Endothelial cell of umbilical vein (primary cell): ENCODE measurements around the gene ANKMY2. TPM values are rescaled to one million over a fixed set of nuclear protein-coding genes. Genes with fewer than 3 reads are reported as not detected.

Experiments used
- BruUV-seq: library from RNA; stranded (reverse); fragments of 400-500 nt; replicated peaks from 2 replicates; lab custom pipeline; 2021; lab: Mats Ljungman, UMichigan
- CTCF ChIA-PET: fragments of 300-600, 350-600 bp; sonication (Branson Sonifier 250); formaldehyde crosslinking; loops from one replicate; lab custom pipeline; 2021; ENCODE audit warnings: antibody characterized with exemption, inconsistent platforms; lab: Charles Lee
- POLR2A ChIA-PET: fragments of 300-600, 350-600 bp; sonication (Branson Sonifier 250); formaldehyde crosslinking; loops from one replicate; lab custom pipeline; 2021; ENCODE audit warnings: antibody characterized with exemption, inconsistent platforms; lab: Charles Lee
- DNase-seq: peaks from one replicate; pipeline ENCODE4 v3.0.0-alpha.2; 2011; ENCODE audit warnings: low read depth, low spot score
- FAIRE-seq: peaks from 2 replicates; lab custom pipeline; 2011; peaks lifted over from hg19 to GRCh38; lab: Jason Lieb, UNC
- H2AFZ ChIP-seq: 2 replicates; pipeline ENCODE4 v1.6.0; 2012; ENCODE audit warnings: low read depth, low read length, control low read depth, inconsistent platforms
- H3K27ac ChIP-seq: 2 replicates; pipeline ENCODE4 v1.5.1; 2011; ENCODE audit warnings: low read depth, mild to moderate bottlenecking, control low read depth, low read length, moderate library complexity; ENCODE audit not compliant: insufficient read depth
- H3K27me3 ChIP-seq, 2 experiments: 2 replicates each; pipeline versions ENCODE4 v1.6.0 to v1.6.1; 2011; ENCODE audit warnings: low read length in 2 of 2, mixed read lengths in 1 of 2; ENCODE audit not compliant: control insufficient read depth in 2 of 2, insufficient read depth in 2 of 2
- H3K36me3 ChIP-seq, 2 experiments: 2 replicates in 1 of 2; 3 replicates in 1 of 2; pipeline ENCODE4 v1.5.1; 2011; ENCODE audit warnings: low read length in 2 of 2, mild to moderate bottlenecking in 1 of 2, moderate library complexity in 1 of 2; ENCODE audit not compliant: control insufficient read depth in 2 of 2, insufficient read depth in 2 of 2; ENCODE audit errors: extremely low read depth in 1 of 2
- H3K4me1 ChIP-seq: 3 replicates; pipeline ENCODE4 v1.5.1; 2011; ENCODE audit warnings: mild to moderate bottlenecking, low read length; ENCODE audit not compliant: control insufficient read depth, insufficient read depth; ENCODE audit errors: extremely low read depth
- H3K4me2 ChIP-seq: 2 replicates; pipeline ENCODE4 v1.6.1; 2011; ENCODE audit warnings: low read length, control low read depth, mixed read lengths; ENCODE audit not compliant: insufficient read depth
- H3K4me3 ChIP-seq, 3 experiments: fragments of 200-600 bp in 1 of 3; sonication (generic), shearing (Covaris generic) in 1 of 3; replicated peaks in 1 of 3; 2 replicates each; pipeline ENCODE4 v1.5.1; 2011 to 2016; ENCODE audit warnings: control low read depth in 3 of 3, low read length in 3 of 3, mild to moderate bottlenecking in 2 of 3, inconsistent platforms in 1 of 3, low read depth in 1 of 3, moderate library complexity in 1 of 3; ENCODE audit not compliant: insufficient read depth in 1 of 3
- H3K79me2 ChIP-seq: 2 replicates; pipeline ENCODE4 v1.6.0; 2012; ENCODE audit warnings: low read length, inconsistent platforms; ENCODE audit not compliant: control insufficient read depth, insufficient read depth
- H3K9ac ChIP-seq: replicated peaks from 2 replicates; pipeline ENCODE3; 2011; ENCODE audit warnings: low read length, control low read depth; ENCODE audit not compliant: insufficient read depth; ENCODE audit errors: extremely low read depth
- H3K9me1 ChIP-seq: replicated peaks from 3 replicates; pipeline ENCODE4 v1.6.0; 2011; ENCODE audit warnings: mild to moderate bottlenecking, low read length; ENCODE audit not compliant: control insufficient read depth, insufficient read depth; ENCODE audit errors: extremely low read depth
- H3K9me3 ChIP-seq: replicated peaks from 2 replicates; pipeline ENCODE4 v1.5.1; 2012; ENCODE audit warnings: low read length, inconsistent platforms; ENCODE audit not compliant: control insufficient read depth, insufficient read depth
- H4K20me1 ChIP-seq: replicated peaks from 2 replicates; pipeline ENCODE3; 2011; ENCODE audit warnings: mild to moderate bottlenecking, low read length; ENCODE audit not compliant: control insufficient read depth, insufficient read depth; ENCODE audit errors: extremely low read depth
- EZH2 ChIP-seq: IDR thresholded peaks from 2 replicates; pipeline ENCODE4 v1.6.1; 2012; ENCODE audit warnings: borderline replicate concordance, low read depth, mild to moderate bottlenecking, moderate library complexity, low read length, inconsistent platforms; ENCODE audit not compliant: severe bottlenecking
- FOS ChIP-seq: IDR thresholded peaks from 2 replicates; pipeline ENCODE4 v1.6.1; 2011; ENCODE audit warnings: mild to moderate bottlenecking, low read length, moderate library complexity, borderline replicate concordance; ENCODE audit not compliant: insufficient read depth
- GATA2 ChIP-seq: IDR thresholded peaks from 2 replicates; pipeline ENCODE4 v1.7.0; 2011; ENCODE audit warnings: low read depth, mild to moderate bottlenecking, moderate library complexity, mixed read lengths, low read length; ENCODE audit not compliant: insufficient read length, insufficient read depth
- JUN ChIP-seq: IDR thresholded peaks from 2 replicates; pipeline ENCODE4 v1.6.1; 2011; ENCODE audit warnings: borderline replicate concordance, low read depth; ENCODE audit not compliant: insufficient read length, insufficient read depth
- MYC ChIP-seq: IDR thresholded peaks from one replicate; pipeline ENCODE4 v1.6.1; 2011; ENCODE audit warnings: mild to moderate bottlenecking, low read depth, low read length
- POLR2A ChIP-seq: IDR thresholded peaks from 2 replicates; pipeline ENCODE4 v1.6.1; 2012; ENCODE audit warnings: low read depth, mild to moderate bottlenecking, control low read depth, low read length
- POLR2AphosphoS5 ChIP-seq: IDR thresholded peaks from 2 replicates; pipeline ENCODE4 v1.6.1; 2012; ENCODE audit warnings: low read depth, mild to moderate bottlenecking, control low read depth, low read length, moderate library complexity; ENCODE audit not compliant: insufficient read depth
- dilution Hi-C: fragments of 300-500 bp; cut with MboI; formaldehyde crosslinking; loops from one replicate; pipeline ENCODE4 v1.15.0; 2019; ENCODE audit warnings: low sequenced_read_pairs; ENCODE audit not compliant: extremely low pct_ligation_motif_present
- intact Hi-C: fragments of 100-400 bp; cut with micrococcal nuclease; formaldehyde crosslinking; loops from one replicate; pipeline ENCODE4 v1.10.0; 2022
- polyA plus RNA-seq, 4 experiments: library from polyadenylated mRNA; depleted of rRNA in 3 of 4; stranded (reverse) in 3 of 4; unstranded in 1 of 4; fragments of >200 nt; gene quantifications; 2 replicates each; pipeline versions ENCODE4 v1.2.1 to v1.2.3, GENCODE V29; 2011 to 2012; ENCODE audit warnings: missing spikeins in 1 of 4
- total RNA-seq: library from RNA; stranded (reverse); gene quantifications from 2 replicates; pipeline ENCODE4 v1.2.3, GENCODE V29; 2021
- TF ChIP-seq, protein P1 (sequence below): IDR thresholded peaks from 2 replicates; pipeline ENCODE4 v1.6.1; 2011; ENCODE audit not compliant: insufficient read depth, insufficient read length
- TF ChIP-seq, protein P2 (sequence below), 2 donors: IDR thresholded peaks; 1 replicate in 1 of 2; 2 replicates in 1 of 2; pipeline ENCODE4 v1.5.1; 2011; ENCODE audit warnings: low read length in 2 of 2, mild to moderate bottlenecking in 2 of 2, moderate library complexity in 2 of 2, control low read depth in 1 of 2, inconsistent platforms in 1 of 2, low read depth in 1 of 2; ENCODE audit not compliant: insufficient read depth in 1 of 2; ENCODE audit errors: extremely low read depth in 1 of 2

The ANKMY2 gene
- total and polyA plus RNA-seq, 2 donors (not counting 3 experiments of a cell fraction or from before 2014, with no cell fraction given) = 7.7 to 11.6 TPM

DNA sequence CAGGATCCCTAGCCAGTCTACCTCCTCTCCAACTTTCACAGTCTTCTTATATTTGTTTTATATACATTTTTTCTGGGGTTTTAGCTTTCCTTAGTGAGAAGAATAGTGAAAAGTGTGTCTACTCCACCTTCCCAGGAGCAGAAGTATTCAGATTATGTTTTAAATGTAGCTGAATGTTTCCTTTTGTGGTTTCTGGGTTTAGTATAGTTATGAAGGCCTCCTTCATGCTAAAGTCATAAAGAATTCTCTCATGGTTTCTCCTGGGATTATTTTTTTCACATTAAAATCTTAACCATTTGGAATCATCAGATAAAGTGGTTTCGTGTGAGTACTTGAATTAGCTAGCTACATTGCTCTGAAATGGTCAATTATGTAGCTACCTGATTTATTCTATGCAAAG lies 50.9 kb downstream of the ANKMY2 start:
- intact Hi-C loops = no loop called here
- Histone ChIP-seq H3K27ac (no peak overlapping the region), H3K9me3 (no peaks in the 10 kb centered on the region), H3K9ac (no peak overlapping the region), H3K79me2 (no peaks in the 10 kb centered on the region), H2AFZ (no peak overlapping the region), H3K9me1 (no peaks in the 10 kb centered on the region), H3K27me3 (no peaks in the 10 kb centered on the region), H4K20me1 (no peaks in the 10 kb centered on the region), H3K4me1 (peaks cover 2% of the 10 kb centered on the region), H3K4me2 (no peak overlapping the region), H3K36me3 (no peaks in the 10 kb centered on the region), H3K4me3 (no peak overlapping the region)
- POLR2A ChIA-PET = no interaction called here
- dilution Hi-C loops = no loop called here
- no TSS peak for BruUV-seq
- no peak for TF ChIP-seq MYC
- no peak for DNase-seq
- CTCF ChIA-PET = interaction anchor here (1.0 kb wide), 2 partner anchors 12 to 30 kb away, joined by 3 read pairs; no protein-coding TSS in a partner anchor
- no peak for FAIRE-seq

DNA sequence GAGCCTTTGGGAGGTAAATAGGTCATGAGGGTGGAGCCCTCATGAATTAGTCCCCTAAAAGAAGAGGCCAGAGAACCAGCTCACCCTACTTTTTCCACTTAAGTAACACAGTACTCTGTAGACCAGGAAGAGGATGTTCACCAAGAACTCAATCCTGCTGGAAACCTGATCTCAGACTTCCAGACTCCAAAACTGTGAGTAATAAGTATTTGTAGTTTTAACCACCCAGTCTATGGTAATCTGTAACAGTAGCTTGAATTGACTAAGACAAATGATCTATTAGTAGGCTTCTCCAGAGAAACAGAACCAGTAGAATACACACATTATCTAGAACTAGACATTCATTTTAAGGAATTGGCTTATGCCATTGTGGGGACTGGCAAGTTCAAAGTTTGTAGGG lies 51.5 kb downstream of the ANKMY2 start:
- Histone ChIP-seq H3K27me3 (no peaks in the 10 kb centered on the region), H3K36me3 (no peaks in the 10 kb centered on the region), H4K20me1 (no peaks in the 10 kb centered on the region), H3K9ac (no peak overlapping the region), H3K9me3 (no peaks in the 10 kb centered on the region), H2AFZ (no peak overlapping the region), H3K27ac (no peak overlapping the region), H3K4me3 (no peak overlapping the region), H3K4me1 (peaks cover 2% of the 10 kb centered on the region), H3K9me1 (no peaks in the 10 kb centered on the region), H3K79me2 (no peaks in the 10 kb centered on the region), H3K4me2 (no peak overlapping the region)
- FAIRE-seq (no peak), DNase-seq (no peak)
- ChIA-PET POLR2A (interaction anchor here (0.5 kb wide), 1 partner anchor 419 kb away, joined by 3 read pairs; no protein-coding TSS in a partner anchor), CTCF (interaction anchor here (1.0 kb wide), 1 partner anchor 29 kb away, joined by 3 read pairs; no protein-coding TSS in a partner anchor)
- BruUV-seq = no TSS peak
- TF ChIP-seq JUN = no peak
- no peak for TF ChIP-seq FOS
- TF ChIP-seq, protein P1, sequence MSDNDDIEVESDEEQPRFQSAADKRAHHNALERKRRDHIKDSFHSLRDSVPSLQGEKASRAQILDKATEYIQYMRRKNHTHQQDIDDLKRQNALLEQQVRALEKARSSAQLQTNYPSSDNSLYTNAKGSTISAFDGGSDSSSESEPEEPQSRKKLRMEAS = no peak
- TF ChIP-seq POLR2A = no peak
- no peak for TF ChIP-seq EZH2
- TF ChIP-seq MYC = no peak
- no peak for TF ChIP-seq POLR2AphosphoS5
- TF ChIP-seq, protein P2, sequence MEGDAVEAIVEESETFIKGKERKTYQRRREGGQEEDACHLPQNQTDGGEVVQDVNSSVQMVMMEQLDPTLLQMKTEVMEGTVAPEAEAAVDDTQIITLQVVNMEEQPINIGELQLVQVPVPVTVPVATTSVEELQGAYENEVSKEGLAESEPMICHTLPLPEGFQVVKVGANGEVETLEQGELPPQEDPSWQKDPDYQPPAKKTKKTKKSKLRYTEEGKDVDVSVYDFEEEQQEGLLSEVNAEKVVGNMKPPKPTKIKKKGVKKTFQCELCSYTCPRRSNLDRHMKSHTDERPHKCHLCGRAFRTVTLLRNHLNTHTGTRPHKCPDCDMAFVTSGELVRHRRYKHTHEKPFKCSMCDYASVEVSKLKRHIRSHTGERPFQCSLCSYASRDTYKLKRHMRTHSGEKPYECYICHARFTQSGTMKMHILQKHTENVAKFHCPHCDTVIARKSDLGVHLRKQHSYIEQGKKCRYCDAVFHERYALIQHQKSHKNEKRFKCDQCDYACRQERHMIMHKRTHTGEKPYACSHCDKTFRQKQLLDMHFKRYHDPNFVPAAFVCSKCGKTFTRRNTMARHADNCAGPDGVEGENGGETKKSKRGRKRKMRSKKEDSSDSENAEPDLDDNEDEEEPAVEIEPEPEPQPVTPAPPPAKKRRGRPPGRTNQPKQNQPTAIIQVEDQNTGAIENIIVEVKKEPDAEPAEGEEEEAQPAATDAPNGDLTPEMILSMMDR (IDR thresholded peaks at IDR 0.05; ENCODE audit: extremely low read depth in 1 of 2, insufficient read depth in 1 of 2, low read depth in 1 of 2, low read length in 2 of 2) = no peak
- no peak for TF ChIP-seq GATA2
- dilution Hi-C loops (no loop called here), intact Hi-C loops (no loop called here)
